GOT3 (cell line): ENCODE measurements around the gene ADGRL3.
"Not testable (repeated sequence)": the region's sequence is repeated elsewhere in the genome, so short reads cannot be mapped to it uniquely, and the experiment has no call there.

Experiments used
- DNase-seq: peaks from one replicate; lab custom pipeline; 2025; ENCODE audit warnings: mixed read lengths; lab: John Stamatoyannopoulos, UW

ADGRL3 gene

GRCh38 chr4:61909031-61909430 lies 708.9 kb downstream of the ADGRL3 start:
- DNase-seq, result no peak

DNA sequence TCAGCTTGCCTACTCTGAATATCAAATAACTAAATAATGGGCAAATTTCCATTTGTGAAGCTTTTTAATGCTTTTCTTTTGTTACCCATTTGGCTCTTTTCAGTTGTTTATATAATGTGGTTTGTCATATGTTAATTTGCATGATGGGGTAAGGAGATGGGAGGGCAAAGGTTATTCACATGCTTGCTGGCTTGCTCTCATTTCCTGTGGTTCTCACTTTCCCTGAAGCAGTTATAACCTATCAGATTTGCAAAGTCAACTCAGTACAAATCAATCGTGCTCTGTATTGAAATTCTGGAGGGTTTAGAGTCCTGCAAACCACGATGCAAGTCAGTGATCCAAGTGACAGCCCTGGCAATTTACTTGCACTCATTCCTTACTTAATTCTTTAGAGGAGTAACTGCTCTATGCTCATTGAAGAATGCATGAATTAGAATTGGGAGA lies 711.2 kb downstream of the ADGRL3 start:
- no peak for DNase-seq

DNA sequence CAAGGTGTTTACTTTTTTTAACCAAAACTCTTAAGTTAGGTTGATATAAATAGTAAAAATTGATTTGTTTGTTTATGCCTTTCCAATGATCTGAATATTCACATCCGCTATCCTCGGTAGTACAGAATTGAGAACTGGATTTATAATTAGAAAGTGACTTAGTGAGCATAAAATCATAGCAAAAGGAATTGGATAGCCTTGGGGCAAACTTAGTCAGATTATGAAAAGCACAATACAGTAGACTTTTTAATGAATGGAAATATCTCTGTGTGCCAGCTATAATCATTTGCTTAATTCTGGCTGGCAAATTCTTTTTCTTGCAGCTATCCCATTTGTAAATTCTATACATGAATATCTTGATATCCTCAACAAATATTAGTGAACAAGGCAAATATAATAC lies 713.5 kb downstream of the ADGRL3 start:
- no peak for DNase-seq

DNA sequence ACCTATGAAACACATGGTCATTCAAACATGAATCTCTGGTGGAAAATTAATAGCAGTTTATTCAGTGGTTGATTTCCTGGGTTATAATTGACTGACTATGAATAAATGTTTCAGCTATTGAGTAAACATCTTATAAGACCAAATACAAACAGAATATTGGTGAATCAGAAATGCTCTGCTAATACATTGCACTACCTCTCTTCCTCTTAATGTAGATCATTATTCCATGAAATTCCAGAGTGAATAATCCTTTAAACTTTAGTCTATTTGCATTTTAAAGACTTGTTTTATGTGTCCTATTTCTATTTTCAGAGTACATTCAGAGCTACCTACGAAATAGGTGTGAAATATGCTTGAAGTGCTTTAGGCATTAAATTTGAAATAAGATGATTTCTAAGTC lies 715.4 kb downstream of the ADGRL3 start:
- DNase-seq, result no peak

DNA sequence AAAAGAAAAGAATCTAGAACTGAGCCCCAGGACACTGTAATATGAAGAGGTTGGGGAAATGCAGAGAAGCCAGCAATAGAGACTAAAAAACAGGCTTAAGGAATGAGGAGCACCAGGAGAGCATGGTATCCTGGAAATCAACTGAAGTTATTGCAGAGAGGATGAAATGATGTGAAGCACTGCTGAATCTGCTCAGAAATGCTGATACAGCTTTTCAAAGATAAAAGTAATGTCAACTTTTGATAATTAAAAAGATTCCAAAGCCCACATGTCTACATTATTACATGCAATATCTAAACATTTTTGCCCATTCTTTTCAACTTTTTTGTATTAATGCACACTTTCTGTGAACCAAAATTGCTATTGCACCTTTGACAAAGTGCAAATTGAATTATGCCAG lies 718.4 kb downstream of the ADGRL3 start:
- no peak for DNase-seq

DNA sequence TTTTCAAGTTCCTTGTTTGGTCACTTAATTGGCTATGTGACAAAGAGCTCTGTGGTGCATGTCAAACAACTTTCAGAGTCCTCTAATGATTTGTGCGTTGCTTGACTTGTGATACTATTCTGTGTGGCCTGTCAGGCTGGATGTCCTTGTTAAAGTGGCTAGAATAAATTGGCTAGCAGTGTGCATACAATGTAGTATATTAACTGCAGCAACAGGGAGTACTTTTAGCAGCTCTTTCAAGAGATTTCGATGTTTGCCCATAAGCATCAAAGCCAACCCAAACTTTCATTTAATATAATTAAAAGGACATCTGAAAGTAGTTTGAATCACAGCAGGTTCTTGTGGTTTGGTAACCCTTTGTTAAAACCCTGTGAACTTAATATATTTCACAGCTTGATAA lies 718.9 kb downstream of the ADGRL3 start:
- no peak for DNase-seq

- no peak for DNase-seq
These were observed 719.4 kb downstream of the ADGRL3 start for GRCh38 chr4:61919561-61919960.

DNA sequence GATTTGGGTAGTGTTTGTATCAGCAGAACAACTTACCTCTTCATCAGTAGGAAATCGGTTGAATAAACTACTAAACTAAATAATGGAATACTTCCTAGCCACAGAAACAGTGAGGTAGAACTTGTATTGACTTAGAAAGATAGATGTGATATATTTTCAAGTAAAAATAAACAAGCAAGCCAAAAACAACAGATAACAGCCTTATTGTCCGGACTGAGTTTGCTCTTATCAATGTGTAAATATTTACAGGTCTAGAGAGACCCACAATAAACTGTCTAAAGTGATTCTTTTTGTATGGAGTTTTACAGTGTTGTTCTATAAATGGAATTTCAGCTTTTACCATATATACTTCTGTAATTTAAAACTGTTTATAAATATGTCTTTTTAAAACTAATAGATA lies 721.8 kb downstream of the ADGRL3 start:
- DNase-seq, result no peak

- no peak for DNase-seq
These were observed 722.6 kb downstream of the ADGRL3 start for GRCh38 chr4:61922766-61923165.

GRCh38 chr4:61923179-61923578 lies 723.1 kb downstream of the ADGRL3 start:
- DNase-seq, result no peak

GRCh38 chr4:61924131-61924530 lies 724.0 kb downstream of the ADGRL3 start:
- DNase-seq, result no peak

DNA sequence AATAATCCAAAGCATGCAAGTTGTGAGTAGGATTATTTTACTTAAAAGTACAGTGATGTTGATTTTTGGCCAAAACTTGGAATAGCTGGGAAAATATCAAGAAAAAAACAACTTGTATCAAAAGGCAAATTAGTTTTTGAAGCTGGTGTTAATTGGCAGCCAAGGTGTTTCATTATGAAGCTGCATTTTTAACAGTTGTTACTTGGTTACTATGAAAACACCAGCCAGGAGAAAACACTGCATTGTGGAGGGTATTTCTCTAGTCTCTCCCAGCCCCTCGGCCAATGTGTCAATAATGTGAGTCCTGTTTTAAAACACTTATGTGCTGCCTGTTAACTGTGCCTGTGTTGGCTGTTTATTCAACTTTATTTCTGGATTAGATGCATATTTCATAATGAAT lies 733.4 kb downstream of the ADGRL3 start:
- DNase-seq, result no peak

DNA sequence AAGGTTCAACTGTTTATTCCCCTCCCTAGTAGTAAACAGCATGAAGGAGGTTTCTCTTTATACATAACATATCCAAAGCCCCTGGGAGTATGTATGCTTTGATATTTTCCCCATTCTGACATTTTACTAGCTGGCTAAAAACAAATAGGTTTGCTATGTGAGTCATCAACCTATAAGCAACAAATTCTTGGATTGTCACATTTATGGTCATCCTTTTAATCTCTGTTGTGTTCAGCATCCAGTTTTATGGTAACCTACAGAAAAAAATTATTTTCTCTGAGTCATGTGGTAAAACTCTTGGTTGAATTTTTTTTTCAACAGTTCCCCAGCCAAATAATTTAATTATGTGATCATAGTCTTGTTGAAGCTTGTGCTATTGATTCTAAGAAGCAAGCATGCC lies 734.1 kb downstream of the ADGRL3 start:
- no peak for DNase-seq

- no peak for DNase-seq
These were observed 738.2 kb downstream of the ADGRL3 start for GRCh38 chr4:61938250-61938846.

GRCh38 chr4:61950625-61951024 lies 750.5 kb downstream of the ADGRL3 start:
- DNase-seq, result no peak

DNA sequence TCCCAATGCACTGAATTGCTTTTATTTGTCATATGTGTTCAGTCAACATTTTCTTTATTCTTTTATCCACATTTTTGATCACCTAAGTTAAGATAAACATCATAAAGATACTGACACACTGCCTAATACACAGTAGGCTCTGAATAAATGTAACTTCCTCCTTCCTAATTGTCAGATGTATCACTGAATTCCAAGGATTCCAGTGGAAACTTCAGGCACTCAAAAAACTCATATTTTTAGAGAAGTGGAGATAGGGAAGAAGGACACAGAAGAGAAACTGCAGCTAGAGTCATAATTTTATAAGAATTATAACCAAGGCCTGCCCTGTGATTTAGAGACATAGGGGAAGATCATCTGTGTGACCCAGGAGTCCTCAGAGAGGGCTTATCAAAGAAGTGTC lies 753.3 kb downstream of the ADGRL3 start:
- no peak for DNase-seq

- DNase-seq, result no peak
These were observed 758.5 kb downstream of the ADGRL3 start for GRCh38 chr4:61958591-61958990.

GRCh38 chr4:61959087-61959486 lies 759.0 kb downstream of the ADGRL3 start:
- no peak for DNase-seq

DNA sequence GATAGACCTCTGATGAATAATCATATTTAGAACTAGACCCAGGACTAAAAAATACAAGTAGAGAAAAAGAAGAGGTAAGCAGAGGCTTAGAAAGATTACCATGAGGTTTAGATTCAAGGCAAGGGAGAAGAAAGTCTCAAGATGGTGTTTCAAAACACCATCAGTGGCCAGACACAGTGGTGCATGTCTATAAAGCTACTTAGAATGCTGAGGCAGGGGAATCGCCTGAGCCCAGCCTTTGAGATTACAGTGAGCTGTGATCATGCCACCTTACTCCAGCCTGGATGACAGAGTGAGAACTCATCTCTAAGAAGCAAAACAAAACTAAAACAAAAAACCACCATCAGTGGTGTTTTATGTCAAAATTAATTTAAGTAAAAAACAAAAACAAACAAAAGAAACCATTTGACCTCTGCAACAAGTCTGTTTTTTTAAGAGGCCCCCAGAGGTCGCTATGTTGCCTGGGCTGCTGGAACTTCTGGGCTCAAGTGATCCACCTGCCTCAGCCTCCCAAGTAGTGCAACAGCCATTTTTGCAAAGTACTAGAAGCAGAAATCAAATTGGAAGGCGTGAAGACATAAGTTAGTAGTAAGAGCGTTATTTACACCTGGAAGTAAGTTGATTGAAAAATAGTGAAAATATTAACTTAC lies 784.3 kb downstream of the ADGRL3 start:
- DNase-seq, result no peak

- no peak for DNase-seq
These were observed 785.3 kb downstream of the ADGRL3 start for GRCh38 chr4:61985426-61985825.

GRCh38 chr4:61986929-61987328 lies 786.8 kb downstream of the ADGRL3 start:
- DNase-seq, result not testable (repeated sequence)

DNA sequence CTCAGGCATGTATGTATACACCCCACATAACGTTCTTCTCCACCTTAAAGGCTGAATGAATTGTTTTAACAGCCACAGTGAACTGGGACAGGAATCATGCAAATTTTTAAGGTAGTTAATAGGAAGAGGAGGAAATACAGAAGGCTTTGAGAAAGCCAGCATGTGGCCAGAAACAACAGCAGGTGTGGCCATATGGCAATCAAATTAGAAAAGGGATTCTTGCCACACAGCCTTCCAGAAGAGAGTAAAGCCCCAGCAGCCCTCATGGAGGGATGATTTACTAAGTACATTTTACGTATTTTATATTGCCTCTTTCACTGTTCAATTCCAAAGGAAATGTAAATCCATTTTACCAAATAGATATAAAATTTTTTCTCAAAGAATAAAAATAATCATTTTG lies 792.2 kb downstream of the ADGRL3 start:
- DNase-seq, result no peak

GRCh38 chr4:61994036-61994435 lies 793.9 kb downstream of the ADGRL3 start:
- DNase-seq, result no peak

- DNase-seq, result no peak
These were observed 795.7 kb downstream of the ADGRL3 start for GRCh38 chr4:61995717-61996340.
